ENCODE data around the gene ZBTB7C.

GRCh38 chr18:48203961-48204666, 205.1 kb downstream of the ZBTB7C start:
- TF ChIP-seq RXRA (IDR thresholded peaks at IDR 0.05) = no peak
- TF ChIP-seq CTCF (IDR thresholded peaks at IDR 0.05; ENCODE audit: low read depth, low read length, missing input control) = no peak
- no peak for TF ChIP-seq YY1 (IDR thresholded peaks at IDR 0.05)
- TF ChIP-seq RAD21 (IDR thresholded peaks at IDR 0.05) = no peak
- no peak for TF ChIP-seq HNF4A (conservative IDR thresholded peaks at IDR 0.05)
- no peak for TF ChIP-seq JUND (IDR thresholded peaks at IDR 0.05)
- TF ChIP-seq SP1 (IDR thresholded peaks at IDR 0.05) = no peak
- no peak for TF ChIP-seq HNF4G (IDR thresholded peaks at IDR 0.05)
- TF ChIP-seq REST (IDR thresholded peaks at IDR 0.05) = no peak
- TF ChIP-seq ZBTB33 (IDR thresholded peaks at IDR 0.05) = no peak
- no peak for TF ChIP-seq TAF1 (conservative IDR thresholded peaks at IDR 0.05)

Data from liver (tissue), 3 donors.